HL-60 (cell line): ENCODE results near the gene MYO1A.
"Not testable (repeated sequence)": the region's sequence is repeated elsewhere in the genome, so short reads cannot be mapped to it uniquely, and the experiment has no call there.

ENCODE experiments used
- DNase-seq, 2 experiments: peaks; one replicate each; pipeline ENCODE4 v3.0.0-alpha.2; 2010 to 2020; ENCODE audit warnings: low read depth in 1 of 2, low spot score in 1 of 2
- H3K27ac ChIP-seq: fragments of 250-450 bp; sonication (Bioruptor Pico); replicated peaks from 2 replicates; pipeline ENCODE4 v1.5.1; 2020; ENCODE audit warnings: mild to moderate bottlenecking, moderate library complexity
- H3K27me3 ChIP-seq: fragments of 250-450 bp; sonication (Bioruptor Pico); 2 replicates; pipeline ENCODE4 v1.5.1; 2021; ENCODE audit warnings: mild to moderate bottlenecking, moderate library complexity; ENCODE audit not compliant: insufficient read depth, poor library complexity, severe bottlenecking
- H3K4me3 ChIP-seq: replicated peaks from 2 replicates; pipeline ENCODE4 v1.5.1; 2011; ENCODE audit warnings: mild to moderate bottlenecking, control low read depth, low read length; ENCODE audit not compliant: insufficient read depth
- CTCF ChIP-seq: IDR thresholded peaks from one replicate; pipeline ENCODE4 v1.5.1; 2011; ENCODE audit warnings: low read length, control low read depth, inconsistent platforms; ENCODE audit not compliant: insufficient read depth
- GABPA ChIP-seq: IDR thresholded peaks from 2 replicates; pipeline ENCODE4 v1.6.1; 2012; ENCODE audit warnings: low read depth
- POLR2AphosphoS5 ChIP-seq: IDR thresholded peaks from 2 replicates; pipeline ENCODE4 v1.6.1; 2012; ENCODE audit warnings: low read depth
- REST ChIP-seq: IDR thresholded peaks from 2 replicates; pipeline ENCODE4 v1.6.1; 2012; ENCODE audit warnings: low read depth; ENCODE audit not compliant: insufficient replicate concordance
- SPI1 ChIP-seq: IDR thresholded peaks from 2 replicates; pipeline ENCODE4 v1.6.1; 2012; ENCODE audit warnings: low read depth, mild to moderate bottlenecking, borderline replicate concordance

MYO1A gene

GRCh38 chr12:57027805-57028153 lies 22.1 kb downstream of the MYO1A start:
- DNase-seq, result no peak
- TF ChIP-seq CTCF (no peak), SPI1 (no peak), POLR2AphosphoS5 (no peak), REST (no peak), GABPA (no peak)
- H3K4me3 ChIP-seq, result no peak overlapping the region
- H3K27me3 ChIP-seq, result no peaks in the 10 kb centered on the region
- no peak overlapping the region for H3K27ac ChIP-seq

- TF ChIP-seq GABPA, result no peak
- no peak for TF ChIP-seq CTCF
- Histone ChIP-seq H3K27me3 (no peaks in the 10 kb centered on the region), H3K27ac (no peak overlapping the region), H3K4me3 (no peak overlapping the region)
- no peak for DNase-seq
Observed at GRCh38 chr12:57027011-57027804, 22.7 kb downstream of the MYO1A start.

- no peak overlapping the region for H3K27ac ChIP-seq
- H3K27me3 ChIP-seq, result no peaks in the 10 kb centered on the region
- no peak overlapping the region for H3K4me3 ChIP-seq
- TF ChIP-seq SPI1 (no peak), REST (no peak), POLR2AphosphoS5 (no peak), CTCF (no peak), GABPA (no peak)
- no peak for DNase-seq
Observed at GRCh38 chr12:57025196-57025595, 24.7 kb downstream of the MYO1A start.

- H3K27ac ChIP-seq, H3K27me3 ChIP-seq, DNase-seq, H3K4me3 ChIP-seq: not testable (repeated sequence)
Observed at GRCh38 chr12:57022324-57022723, 27.6 kb downstream of the MYO1A start.
